ENCODE data around the gene IL36B.
"Not testable (repeated sequence)": the region's sequence is repeated elsewhere in the genome, so short reads cannot be mapped to it uniquely, and the experiment has no call there.

Gene IL36B

DNA sequence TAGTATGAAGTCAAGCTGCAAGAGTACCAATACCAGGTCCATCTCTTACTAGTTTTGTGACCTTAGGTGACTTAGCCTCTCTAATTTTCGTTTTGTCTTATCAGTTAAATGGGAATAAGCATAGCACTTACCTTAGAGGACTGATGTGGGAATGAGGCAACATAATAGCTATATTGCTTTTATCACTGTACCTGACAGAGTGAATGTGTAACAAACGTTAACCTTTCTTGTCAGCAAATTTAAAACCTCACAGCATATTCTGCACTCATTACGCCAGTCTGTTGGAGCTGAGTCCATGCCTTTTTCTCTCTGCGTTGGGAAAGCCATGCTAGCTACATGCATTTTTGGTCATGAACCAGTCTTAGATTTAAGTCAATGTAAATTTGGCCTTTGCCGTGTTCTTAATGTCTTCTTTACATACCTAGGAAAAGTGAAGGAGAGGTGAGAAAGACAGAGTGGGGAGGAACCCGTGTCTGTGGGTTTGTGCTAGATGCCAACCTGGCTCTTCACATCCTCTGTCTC lies at the start of gene IL36B:
TSS of gene IL36B (minus strand) at position 472 of the 522 bp plus-strand sequence.
- no peak for DNase-seq (ENCODE audit: low read depth)

DNA sequence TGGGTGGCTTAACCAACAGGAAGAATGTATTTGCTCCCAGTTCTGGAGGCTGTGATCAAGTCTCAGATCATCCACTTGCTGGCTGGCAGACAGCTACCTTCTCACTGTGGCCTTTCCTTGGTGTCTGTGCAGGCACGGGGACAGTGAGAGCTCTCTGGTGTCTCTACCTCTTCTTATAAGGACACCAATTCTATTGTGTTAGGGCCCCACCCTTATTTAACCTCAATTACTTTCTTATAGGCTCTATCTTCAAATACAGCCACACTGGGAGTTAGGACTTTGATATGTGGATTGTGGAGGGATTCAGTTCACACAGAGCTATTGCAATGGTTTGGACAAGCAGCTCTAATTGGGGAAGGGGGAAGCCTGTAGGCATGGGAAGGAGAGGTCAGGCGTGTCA lies 49.5 kb upstream of the IL36B start:
- no peak for DNase-seq (ENCODE audit: low read depth)

DNA sequence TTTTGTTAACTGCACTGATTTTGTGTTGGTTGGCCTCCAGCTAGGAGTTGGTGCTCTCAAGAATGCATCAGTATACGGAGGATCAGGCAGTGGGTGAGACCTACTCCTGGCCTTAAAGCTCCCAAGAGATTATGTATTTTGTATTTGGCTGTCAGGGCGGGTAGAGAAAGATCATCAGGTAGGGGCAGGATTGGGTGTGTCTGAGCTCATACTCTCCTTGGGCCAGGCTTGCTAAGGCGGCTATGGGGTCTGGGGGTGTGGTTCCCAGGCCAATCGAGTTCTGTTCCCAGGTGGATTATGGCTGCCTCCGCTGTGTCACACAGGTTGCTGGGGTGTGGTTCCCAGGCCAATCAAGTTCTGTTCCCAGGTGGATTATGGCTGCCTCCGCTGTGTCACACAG lies 45.9 kb upstream of the IL36B start:
- DNase-seq (ENCODE audit: low read depth), result no peak

GRCh38 chr2:113098041-113098440 lies 45.4 kb upstream of the IL36B start:
- no peak for DNase-seq (ENCODE audit: low read depth)

DNA sequence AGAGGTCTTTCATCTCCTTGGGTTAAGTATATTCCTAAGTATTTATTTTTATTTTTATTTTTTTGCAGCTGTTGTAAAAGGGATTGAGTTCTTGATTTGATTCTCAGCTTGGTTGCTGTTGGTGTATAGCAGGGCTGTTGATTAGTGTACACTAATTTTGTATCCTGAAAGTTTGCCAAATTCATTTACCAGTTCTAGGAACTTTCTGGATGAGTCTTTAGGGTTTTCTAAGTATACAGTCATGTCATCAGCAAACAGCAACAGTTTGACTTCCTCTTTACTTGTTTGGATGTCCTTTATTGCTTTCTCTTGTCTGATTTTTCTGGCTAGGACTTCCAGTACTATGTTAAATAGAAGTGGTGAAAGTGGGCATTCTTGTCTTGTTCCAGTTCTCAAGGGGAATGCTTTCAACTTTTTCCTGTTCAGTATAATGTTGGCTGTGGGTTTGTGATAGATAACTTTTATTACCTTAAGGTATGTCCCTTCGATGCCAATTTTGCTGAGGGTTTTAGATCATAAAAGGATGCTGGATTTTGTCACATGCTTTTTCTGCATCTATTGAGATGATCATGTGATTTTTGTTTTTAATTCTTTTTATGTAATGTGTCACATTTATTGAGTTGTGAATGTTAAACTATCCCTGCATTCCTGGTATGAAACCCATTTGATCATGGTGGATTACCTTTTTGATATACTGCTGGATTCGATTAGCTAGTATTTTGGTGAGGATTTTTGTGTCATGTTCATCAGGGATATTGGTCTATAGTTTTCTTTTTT lies 44.4 kb upstream of the IL36B start:
- not testable (repeated sequence) for DNase-seq (ENCODE audit: low read depth)

GRCh38 chr2:113096306-113096705 lies 43.6 kb upstream of the IL36B start:
- not testable (repeated sequence) for DNase-seq (ENCODE audit: low read depth)

GRCh38 chr2:113093613-113093977 lies 40.9 kb upstream of the IL36B start:
- no peak for DNase-seq (ENCODE audit: low read depth)

GRCh38 chr2:113092864-113093612 lies 40.4 kb upstream of the IL36B start:
- DNase-seq (ENCODE audit: low read depth), result no peak

GRCh38 chr2:113091231-113091896 lies 38.7 kb upstream of the IL36B start:
- no peak for DNase-seq (ENCODE audit: low read depth)

DNA sequence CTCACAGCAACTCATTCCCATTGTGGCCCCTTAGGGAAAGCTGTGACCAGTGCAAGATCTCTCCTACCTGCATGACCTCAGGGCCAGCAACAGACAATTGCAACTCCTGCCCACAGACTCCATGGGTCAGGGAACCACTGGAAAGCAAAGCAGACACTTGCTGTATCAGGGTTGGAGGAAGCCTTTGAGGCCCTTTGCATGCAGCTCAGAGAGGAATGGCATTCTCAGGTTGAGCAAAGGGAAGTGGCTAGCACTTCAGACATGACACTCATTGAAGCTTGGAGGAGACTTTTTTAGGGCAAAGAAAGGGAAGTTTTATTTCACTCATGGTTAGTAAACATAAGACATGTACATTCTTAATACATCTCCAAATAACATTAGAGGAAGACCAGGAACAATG lies 37.2 kb upstream of the IL36B start:
- DNase-seq (ENCODE audit: low read depth), result no peak

- no peak for DNase-seq (ENCODE audit: low read depth)
Measured at GRCh38 chr2:113088213-113088992, 35.7 kb upstream of the IL36B start.

DNA sequence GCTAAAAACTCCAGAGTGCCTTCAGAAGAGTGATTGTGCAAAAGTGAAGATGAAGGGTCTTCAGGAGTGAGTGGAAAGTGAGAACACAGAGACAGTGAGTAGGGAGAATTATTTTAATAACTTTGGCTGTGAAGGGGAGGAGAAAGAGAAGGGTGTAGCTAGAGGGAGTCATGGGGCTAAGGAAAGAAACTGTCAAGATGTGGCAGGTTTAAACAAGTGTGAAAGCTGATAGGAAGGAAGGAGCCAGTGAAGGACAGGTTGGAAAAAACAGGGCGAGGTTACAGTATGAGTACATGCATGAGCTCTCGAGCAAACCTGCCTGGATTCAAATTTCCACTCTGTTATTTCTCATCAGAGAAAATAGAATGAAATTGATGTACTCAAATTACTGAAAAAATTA lies 32.9 kb upstream of the IL36B start:
- no peak for DNase-seq (ENCODE audit: low read depth)

- no peak for DNase-seq (ENCODE audit: low read depth)
Measured at GRCh38 chr2:113084249-113085000, 31.8 kb upstream of the IL36B start.

DNA sequence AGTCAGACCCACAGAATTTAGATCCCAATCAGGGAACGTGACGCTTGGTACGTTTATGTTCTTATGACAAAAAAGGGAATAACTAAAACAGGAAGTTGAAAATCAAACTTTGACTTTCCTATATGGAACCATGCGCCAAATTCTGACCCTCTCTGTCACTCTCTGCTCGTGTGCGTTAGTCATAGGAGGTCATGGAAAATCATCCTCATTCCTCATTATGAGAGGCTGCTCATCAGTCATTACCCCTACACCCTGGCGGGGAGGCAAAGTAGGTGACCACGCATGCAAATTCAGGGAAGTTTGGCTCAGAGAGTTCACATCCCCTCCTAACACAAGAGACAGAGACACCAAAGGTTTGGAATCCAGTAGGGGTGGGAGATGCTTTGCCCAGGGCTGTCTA lies 30.6 kb upstream of the IL36B start:
- no peak for DNase-seq (ENCODE audit: low read depth)

GRCh38 chr2:113081488-113082210 lies 29.0 kb upstream of the IL36B start:
- no peak for DNase-seq (ENCODE audit: low read depth)

DNA sequence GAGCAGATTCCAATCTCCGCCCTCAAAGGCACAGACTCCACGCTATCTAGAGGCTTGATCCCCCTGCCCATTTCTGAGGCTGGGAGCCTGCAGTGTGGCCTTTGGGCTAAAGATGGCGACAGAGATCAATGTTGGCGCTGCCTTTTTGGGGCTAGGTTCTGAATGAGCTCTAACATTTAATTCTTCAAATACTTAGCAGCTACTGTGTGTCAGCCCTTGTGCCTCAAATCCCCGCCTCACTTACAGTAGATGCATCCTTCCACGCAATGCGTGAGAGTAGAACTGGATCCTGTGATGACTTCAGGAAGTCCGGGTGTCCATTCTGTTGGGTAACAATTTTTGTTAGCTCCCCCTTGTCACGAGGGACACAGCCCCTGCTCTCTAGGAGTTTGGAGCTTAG lies 27.5 kb upstream of the IL36B start:
- DNase-seq (ENCODE audit: low read depth), result no peak

- no peak for DNase-seq (ENCODE audit: low read depth)
Measured at GRCh38 chr2:113079131-113079530, 26.5 kb upstream of the IL36B start.

DNA sequence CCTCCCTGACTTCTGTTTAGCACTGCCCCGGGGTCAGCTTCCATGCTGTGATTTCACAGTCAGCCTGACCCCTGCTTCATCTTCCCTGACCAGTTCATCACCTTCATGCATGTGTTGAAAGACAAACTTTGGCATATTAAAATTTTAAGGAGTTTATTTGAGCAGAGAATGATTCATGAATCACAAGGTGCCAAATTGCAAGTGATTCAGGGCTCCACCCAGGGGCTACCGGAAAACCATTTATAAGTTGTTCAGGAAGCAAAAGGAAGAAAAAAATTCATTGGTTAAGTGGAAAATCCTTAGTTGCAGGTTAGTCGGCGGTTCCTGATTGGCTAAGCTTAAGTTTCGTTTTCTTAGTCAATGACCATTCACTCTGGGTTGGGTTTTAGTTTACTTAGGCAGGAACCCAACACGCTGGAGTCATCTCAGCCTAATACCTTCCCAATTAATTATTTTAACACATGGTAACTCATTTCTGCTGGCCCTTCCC lies 25.7 kb upstream of the IL36B start:
- no peak for DNase-seq (ENCODE audit: low read depth)

DNA sequence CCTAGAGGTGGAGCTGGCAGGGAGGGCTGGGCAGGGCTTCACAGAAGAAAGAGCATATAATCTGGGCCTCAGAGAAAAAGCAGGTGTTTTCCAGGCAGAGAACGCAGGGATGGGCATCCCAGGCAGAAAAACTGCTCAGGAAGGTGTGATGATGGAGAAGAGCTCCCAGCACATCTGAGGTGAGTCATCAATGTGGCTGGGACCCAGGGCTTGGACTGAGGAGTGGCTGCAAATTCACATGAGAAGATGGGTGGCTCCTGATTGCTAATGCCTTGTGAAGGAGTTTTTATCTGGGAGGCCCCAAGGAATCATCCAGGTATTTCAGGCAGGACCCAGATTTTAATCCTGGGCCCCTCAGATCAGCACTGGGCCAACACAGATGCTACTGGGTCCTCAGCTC lies 25.3 kb upstream of the IL36B start:
- no peak for DNase-seq (ENCODE audit: low read depth)

DNA sequence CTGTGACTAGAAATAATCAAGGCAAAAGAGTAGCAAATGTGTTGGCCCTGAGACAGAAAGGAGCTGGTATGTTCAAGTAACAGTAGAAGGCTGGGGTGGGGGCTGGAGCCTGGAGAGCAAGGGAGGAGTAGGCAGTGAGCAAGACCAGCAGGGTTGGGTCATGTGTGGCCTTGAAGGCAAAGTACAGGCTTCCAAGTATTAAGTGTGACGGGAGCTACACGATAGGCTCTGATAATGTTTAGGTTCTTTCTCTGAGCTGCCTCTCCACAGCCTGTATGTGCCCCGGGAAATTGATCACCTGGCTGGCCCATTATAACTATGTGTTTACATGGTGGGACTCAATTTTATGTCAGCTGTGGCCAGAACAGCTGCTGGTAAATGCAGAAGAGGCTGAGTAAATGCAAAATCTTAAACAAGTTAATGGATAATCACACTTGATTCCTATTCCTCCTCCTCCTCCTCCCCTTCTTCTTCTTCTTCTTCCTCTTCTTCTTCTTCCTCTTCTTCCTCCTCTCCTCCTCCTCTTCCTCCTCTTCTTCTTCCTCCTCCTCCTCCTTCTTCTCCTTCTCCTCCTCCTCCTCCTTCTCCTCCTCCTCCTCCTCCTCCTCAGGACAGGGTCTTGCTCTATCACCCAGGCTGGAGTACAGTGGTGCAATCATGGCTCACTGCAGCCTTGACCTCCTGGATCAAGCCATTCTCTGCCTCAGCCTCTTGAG lies 24.4 kb upstream of the IL36B start:
- no peak for DNase-seq (ENCODE audit: low read depth)
